Testis (tissue), 2 donors: Measurements from ENCODE around the gene KCNQ5.

Source experiments
- POLR2A ChIP-seq: fragments of 450-650 bp; IDR thresholded peaks from one replicate; pipeline ENCODE4 v1.6.1; 2017; ENCODE audit warnings: antibody characterized with exemption, mild to moderate bottlenecking, moderate library complexity
- TF ChIP-seq, protein P1 (sequence below), 3 experiments: fragments of 450-650 bp in 2 of 3; fragments of 200-600 bp in 1 of 3; sonication (generic) in 1 of 3; IDR thresholded peaks; one replicate each; pipeline ENCODE4 v1.5.1; 2016 to 2019; ENCODE audit warnings: antibody characterized with exemption in 3 of 3, mild to moderate bottlenecking in 2 of 3, moderate library complexity in 1 of 3

GRCh38 chr6:72976484-72976883, 354.6 kb downstream of the KCNQ5 start:
- TF ChIP-seq, protein P1, sequence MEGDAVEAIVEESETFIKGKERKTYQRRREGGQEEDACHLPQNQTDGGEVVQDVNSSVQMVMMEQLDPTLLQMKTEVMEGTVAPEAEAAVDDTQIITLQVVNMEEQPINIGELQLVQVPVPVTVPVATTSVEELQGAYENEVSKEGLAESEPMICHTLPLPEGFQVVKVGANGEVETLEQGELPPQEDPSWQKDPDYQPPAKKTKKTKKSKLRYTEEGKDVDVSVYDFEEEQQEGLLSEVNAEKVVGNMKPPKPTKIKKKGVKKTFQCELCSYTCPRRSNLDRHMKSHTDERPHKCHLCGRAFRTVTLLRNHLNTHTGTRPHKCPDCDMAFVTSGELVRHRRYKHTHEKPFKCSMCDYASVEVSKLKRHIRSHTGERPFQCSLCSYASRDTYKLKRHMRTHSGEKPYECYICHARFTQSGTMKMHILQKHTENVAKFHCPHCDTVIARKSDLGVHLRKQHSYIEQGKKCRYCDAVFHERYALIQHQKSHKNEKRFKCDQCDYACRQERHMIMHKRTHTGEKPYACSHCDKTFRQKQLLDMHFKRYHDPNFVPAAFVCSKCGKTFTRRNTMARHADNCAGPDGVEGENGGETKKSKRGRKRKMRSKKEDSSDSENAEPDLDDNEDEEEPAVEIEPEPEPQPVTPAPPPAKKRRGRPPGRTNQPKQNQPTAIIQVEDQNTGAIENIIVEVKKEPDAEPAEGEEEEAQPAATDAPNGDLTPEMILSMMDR (IDR thresholded peaks at IDR 0.05): no peak
- no peak for TF ChIP-seq POLR2A
